Activated CD4-positive, alpha-beta T cell treated with anti-CD3 and anti-CD28 coated beads, Interleukin-2, Interleukin-6, amounts not matched to agents 100 ng/mL and 50 ng/mL, durations not matched to agents 16 hours and 8 hours (primary cell): Measurements from ENCODE around the gene ERBB4.
"Not testable (repeated sequence)": the region's sequence is repeated elsewhere in the genome, so short reads cannot be mapped to it uniquely, and the experiment has no call there.

Experiments
- DNase-seq: peaks from one replicate; pipeline ENCODE4 v3.0.0-alpha.2; 2020

ERBB4 gene

DNA sequence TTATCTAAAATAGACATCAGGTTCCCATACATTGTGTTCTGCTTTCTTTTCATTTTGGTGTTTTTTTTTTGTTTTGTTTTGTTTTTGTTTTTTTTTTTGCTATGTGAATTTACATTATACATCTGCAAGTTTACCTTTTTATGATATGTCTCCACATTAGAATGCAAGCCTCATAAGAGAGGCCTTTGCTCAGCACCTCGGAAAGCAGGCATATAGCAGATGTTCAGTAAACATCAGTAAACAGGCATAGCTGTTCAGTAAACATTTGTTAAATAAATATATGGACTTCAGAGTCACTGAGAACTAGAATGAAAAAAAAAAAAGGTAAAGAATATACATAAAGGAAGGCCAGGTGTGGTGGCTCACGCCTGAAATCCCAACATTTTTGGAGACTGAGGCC is 405.3 kb downstream of the ERBB4 start:
- DNase-seq, result no peak

DNA sequence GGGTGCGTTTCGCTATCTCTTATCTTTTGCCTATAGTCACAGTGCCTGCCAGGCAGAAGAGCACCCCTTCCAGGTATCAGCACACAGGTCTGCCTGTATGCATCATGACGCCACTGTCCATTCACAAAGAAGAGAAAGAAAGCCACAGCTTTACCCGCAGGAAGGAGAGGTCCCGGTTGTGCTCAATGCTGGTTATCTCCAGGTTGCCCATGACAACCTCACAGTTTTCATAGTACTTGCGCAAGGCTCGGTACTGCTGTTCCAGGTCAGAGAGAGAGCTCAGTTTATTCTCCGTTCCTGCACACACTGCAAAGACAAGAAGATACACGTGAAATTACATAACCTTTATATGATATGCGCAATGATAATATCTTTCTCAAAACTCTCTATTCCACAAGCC is 414.0 kb downstream of the ERBB4 start:
- DNase-seq, result no peak

DNA sequence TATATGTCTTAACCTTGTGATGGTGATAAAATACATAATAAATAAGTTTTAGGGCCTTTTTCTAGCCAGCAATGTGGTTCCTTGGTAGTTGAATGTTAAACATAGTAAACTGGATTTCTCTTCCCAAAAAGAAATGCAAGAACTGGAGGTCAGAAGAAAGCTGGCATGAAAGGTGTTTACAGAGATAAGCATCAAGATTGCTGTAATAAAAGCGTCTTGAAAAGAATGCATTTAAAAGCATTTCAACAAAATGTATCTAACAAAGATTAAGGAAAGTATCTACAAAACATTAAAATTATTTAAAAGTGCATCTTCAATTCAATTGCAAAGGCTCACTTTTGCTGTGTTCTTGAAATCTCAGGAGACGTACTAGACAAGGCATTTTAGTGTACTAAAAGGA is 419.0 kb downstream of the ERBB4 start:
- DNase-seq, result no peak

DNA sequence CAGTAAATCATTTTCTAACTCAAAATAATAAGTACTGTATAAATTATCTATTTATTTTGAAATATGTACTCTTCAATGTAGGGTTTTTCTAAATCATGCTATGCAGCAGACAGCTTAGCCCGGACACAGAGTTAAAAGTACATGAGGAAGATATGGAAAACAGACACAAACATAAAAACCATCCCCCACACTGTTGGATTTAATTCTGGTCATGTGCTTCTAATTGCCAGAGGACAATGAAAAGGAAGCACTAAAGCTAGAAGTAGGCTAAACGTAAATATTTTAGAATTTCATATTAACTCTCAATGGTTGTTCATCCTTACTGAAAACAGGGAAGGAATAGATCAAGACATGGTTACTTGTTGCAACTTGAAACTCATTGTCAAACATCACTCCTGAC is 420.7 kb downstream of the ERBB4 start:
- DNase-seq, result no peak

DNA sequence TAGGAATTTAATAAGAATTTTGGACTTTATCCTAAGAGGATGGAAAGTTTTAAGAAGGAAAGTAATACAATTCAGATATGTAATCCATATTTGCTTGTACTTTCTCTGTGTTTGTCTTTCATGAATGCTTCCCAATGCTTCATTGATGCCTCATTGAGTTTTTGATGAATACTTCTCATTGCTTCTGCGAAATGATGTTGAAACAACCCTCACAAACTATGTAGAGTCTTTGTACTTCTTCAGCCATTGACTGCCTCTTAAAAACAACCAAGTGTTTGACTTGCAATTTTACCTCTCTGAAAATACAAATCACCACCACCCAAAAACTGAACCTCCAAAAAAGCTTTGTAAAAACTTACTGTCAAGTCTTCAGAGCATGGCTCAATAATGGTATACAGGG is 424.1 kb downstream of the ERBB4 start:
- no peak for DNase-seq

DNA sequence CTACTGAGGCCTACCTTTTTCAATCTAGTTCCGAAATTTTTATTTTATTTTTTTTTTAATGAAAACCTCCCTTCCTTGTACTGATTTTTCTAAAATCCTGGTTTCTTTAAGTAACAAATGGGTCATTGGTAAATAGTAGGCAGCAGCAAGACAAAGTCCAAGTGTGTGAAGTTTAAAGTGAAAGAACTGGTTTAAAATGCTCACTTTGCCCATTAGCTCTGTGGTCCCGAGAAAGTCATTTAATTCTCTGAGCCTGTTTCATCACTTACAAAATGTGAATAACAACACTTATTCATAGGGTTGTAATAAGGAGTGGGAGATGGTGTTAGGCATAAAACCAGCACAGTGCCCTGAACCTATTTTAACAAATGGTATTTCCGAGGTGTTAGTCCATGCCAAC is 426.2 kb downstream of the ERBB4 start:
- DNase-seq, result no peak

DNA sequence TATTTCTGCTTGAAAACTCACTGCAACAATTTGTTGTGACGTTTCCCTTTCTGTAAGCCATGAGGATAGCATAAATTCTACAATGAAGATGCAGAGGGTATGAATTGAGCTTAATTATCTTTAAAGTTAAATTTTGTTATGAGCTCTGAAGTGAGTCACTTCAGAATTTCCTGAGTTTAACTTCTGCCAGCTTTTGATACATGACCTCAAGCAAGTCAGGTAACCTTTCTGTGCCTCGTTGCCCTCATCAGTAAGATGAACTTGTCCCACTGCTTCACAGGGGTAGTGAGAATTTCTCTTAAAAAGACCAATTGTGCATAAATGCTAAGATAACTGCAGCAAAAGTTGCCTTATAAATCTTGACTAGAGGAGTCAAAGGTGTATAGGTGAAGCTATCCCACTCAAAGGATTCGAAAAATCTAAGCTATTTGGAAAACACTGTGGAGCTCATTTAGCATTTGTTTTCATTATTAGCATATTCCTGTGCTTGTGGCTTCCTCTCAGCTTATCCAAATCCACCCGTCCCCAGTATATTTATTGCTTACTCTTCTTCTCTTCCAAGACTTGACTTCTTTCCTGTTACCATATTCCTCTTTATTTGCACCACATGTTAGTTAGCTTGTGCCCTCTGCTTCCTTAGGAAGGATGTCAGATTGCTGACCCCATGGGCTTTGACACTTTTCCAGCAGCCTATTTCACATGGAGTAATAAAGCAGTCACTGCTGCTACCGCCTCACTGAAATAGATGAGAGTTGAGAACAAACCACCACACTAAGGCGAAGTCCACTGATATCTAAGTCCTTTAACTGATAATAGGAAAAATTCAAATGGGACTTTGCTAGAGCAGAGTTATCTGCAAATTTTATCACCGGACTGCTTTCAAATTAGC is 428.6 kb downstream of the ERBB4 start:
- no peak for DNase-seq

DNA sequence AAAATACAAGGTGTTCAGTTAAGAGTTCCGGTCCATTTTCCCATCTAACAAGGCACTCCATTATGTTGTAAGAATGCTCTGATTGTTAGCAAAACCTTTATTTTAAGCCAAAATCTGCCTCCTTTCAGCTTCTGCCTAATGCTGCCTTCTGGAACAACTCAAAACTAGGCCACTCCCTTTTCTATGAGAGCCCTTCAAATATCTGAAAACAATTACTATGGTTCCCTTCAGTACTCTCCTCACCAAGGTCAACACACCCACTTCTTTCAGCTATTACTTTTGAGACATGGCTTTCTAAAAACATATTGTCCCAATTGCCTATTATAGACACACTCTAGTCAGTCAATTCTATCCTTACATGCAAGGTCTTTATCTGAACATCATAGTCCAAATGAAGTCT is 429.4 kb downstream of the ERBB4 start:
- DNase-seq, result no peak

DNA sequence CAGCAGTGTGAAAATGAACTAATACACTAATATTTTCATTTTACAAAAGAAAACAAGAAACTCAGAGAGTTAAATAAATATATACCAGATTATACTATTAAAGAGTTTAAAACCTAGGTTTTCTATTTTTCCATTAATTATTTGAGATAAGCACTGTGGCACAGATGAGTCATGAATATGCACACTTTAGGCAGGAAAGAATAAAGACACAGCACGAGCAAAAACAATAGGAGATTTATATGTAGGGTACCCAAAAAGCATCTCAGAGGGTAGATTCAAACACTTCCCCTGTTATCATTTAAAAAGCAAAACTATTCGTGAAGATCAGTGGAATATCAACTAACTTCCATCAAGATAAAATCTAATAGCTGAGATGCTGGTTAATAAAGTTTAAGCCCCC is 430.6 kb downstream of the ERBB4 start:
- DNase-seq, result no peak

DNA sequence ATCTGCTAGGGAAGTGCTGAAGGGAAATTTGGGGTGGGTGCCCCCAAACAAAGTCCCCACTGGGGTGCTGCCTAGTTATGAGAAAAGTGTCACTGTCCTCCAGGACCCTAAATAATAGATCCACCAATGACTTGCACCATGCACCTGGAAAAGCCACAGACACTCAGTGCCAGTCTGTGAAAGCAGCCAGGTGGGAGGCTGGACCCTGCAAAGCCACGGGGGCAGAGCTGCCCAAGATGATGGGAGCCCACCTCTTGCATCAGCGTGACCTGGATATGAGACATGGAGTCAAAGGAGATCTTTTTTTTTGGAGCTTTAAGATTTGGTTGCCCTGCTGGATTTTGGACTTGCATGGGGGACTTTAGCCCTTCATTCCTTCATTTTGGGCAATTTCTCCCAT is 431.6 kb downstream of the ERBB4 start:
- no peak for DNase-seq

DNA sequence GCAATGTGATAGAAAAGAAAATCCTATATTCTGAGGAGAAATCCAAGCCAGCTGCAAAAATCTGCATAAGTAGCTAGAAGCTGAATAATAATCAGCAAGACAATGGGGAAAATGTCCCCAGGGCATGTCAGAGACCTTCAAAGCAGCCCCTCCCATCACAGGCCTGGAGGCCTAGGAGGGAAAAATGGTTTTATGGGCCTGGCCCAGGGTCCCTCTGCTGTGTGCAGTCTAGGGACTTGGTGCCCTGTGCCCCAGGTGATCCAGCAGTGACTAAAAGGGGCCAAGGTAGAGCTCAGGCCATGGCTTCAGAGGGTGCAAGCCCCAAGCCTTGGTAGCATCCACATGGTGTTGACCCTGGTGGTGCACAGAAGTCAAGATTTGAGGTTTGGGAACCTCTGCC is 432.1 kb downstream of the ERBB4 start:
- not testable (repeated sequence) for DNase-seq

DNA sequence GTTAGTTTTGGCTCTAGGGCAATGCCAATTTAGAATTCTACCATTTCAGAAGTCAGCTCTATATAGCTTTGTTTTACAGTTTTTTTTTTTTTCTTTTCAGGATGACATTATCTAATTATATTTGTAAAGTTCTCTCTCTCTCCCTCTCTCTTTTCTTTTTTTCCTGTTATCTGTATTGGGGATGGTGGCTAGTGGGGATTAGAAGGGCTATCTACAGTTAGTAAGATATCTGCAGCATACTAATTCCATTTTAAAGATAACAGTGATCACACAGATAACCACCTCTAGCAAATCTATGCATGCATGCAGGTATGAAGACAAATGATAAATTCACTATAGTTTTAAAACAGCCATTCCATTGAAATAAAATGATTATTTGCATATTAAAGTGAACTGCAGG is 438.9 kb downstream of the ERBB4 start:
- no peak for DNase-seq

DNA sequence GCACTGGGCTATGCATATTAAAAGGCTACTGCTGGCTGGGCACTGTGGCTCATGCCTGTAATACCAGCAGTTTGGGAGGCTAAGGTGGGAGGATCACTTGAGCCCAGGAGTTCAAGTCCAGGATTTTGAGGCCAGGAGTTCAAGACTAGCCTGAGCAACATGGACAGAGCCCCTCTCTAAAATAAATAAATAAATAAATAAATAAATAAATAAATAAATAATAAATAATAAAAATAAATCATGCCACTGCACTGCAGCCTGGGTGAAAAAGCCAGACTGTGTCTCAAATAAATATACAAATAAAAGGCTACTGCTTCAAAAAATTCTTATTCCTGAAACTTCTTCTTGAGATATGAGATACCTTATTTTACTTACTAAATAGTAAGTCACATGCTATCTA is 439.6 kb downstream of the ERBB4 start:
- no peak for DNase-seq

DNA sequence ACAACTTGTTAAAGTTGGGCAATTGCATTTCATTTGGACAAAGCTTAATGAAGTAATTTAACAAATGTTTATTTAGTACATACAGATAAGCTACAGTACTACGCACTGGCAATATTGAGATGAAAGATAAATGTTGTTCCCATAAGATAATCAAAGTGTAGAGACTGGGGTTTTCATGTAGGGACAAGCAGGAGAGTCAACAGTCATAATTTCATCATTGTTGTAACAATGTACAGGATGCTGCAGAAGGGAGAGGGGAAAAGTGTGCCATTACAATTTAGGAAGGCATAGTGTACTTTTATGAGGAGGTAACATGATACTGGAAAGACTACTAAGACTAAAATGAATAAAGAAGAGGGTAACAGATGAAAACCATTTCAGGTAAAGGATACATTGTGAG is 441.6 kb downstream of the ERBB4 start:
- DNase-seq, result no peak

DNA sequence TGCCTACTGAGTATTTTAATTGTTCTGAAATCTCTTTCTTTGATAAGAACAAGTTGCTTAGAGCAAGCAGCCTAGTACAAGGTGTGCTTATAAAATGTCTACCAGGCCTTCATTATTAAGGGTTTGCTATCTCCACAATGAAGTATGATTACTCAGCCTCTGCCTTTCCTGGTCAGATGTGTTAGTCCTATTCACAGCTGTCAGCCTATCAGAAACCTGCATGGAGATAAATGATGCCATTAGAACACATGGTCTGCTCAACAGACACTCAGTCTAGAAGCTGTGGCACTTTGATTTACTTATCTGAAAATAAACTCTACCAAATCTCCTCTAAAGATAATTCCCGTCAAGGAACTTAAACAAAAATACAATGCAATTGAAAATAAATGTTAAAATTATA is 448.7 kb downstream of the ERBB4 start:
- DNase-seq, result no peak

DNA sequence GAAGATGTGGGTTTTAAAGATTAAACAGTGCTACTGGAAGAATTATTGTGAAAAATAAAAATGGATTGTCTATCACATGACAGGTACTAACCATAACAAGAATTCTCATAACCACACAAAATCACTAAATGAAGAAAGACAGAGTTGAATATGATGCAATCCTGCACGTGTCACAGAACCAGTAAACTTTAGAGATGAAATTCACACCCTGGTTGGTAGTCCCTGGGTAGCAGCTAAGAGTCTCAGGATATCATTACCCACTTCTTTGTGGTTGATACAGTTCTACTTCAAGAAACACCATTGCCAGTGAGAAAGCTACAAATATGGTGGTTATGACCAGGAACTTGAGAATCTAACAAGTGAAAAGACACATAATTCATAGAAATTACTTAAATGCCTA is 450.2 kb downstream of the ERBB4 start:
- DNase-seq, result peak; percentile 2

DNA sequence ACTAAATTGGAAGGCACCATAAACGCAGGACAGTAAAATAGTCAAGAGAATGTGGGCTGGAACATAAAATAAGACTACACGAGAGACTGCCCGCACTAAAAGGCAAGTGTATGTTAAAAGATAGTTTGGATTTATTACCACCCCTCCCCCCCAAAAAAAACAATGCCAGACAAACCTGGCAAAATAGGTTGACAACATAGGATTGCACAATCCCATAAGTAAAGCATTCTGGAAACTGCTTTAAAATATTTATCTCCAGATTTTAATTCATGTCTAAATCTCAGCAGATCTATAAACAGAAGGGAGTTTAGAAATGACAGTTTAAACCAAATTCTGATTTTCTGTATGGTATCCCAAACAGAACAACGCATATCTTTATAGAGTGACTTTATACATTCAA is 455.1 kb downstream of the ERBB4 start:
- DNase-seq, result no peak

DNA sequence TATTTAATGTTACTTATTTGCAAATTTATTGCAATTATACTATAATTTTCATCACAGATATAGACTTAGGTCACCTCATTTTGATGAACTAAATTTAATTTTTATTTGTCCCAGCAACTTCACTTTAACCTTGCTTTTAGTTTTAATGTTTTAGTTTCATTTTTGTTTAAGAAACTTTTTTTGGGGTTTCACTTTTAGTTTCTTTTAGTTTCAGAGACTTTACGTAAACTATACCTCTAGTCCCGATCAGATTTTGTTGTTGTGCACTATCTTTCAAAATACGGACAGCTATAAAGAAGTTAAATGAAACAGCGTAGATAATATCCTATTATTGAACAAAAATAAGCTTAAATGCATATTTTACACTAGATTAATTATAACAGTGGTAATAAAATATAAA is 460.5 kb downstream of the ERBB4 start:
- DNase-seq, result no peak

DNA sequence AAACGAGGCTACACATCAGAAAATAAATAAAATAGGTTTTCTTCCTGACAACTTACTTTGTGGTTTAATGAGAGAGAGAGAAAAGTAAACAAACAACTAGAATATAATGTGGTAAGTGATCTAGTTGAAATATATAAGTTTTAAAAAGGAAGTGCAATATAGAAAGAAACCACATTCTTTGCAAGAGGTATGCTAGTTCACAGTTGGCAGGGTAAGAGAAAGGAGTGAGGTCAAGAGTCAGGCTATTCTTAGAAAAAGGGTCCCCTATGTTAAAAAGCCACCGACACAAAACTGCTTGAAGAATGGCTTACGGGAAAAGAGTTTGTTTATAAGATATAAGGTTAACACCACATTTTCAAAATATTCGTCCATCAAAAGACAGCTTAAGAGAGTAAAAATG is 462.1 kb downstream of the ERBB4 start:
- DNase-seq, result no peak

DNA sequence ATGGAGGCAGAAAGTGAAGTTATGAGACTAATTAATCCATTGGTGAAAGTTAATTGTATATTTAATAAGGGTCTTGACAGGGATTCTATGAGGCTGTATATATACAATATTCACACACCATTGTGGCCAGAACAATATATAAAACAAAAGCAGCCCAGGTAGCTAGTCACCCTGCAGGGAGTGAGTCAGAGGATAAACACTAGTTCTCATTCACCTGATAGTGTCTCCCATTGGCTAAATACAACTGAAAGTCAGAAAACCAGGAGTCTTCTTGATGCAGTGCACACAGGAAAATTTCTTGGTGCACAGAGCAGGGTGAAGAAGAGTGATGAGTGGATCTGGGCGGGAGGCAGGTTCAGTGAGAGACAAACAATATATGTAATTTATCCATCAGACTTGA is 465.2 kb downstream of the ERBB4 start:
- no peak for DNase-seq

DNA sequence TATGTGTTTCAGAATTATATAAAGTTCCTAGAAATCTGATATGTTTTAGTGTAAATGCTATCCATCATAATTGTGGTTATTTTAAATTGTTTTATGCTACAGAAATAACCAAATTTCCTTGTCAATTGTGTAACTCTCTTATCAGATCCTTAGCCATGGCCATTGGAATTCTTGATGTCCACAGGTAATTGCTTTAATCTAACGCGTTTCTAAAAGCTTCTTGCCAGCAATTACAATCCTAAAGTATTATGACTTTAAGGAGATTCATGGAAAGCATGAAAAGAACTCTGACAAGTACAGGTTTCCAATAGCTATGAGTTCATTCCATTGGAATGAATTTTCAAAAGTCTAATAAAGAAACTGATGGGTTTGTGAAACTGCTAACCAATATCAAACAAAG is 472.1 kb downstream of the ERBB4 start:
- DNase-seq, result no peak

DNA sequence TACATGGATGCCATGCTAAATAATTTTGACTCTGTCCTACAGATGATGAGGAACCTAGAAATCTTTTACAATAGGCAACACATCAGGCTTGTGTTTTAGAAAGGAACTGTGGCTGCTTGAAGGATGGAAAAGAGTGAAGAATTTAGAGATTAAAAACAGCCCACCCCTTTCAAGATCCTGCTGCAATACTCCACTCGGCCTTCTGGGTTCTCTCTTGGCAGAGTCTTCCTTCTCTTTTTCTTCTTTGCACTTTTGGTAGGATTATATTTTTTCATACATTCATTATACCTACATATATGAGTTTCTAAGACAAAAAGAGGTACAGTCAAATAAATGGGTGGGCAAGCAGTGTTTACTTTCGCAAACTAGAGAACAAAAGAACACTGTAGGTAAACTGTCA is 474.3 kb downstream of the ERBB4 start:
- DNase-seq, result no peak

DNA sequence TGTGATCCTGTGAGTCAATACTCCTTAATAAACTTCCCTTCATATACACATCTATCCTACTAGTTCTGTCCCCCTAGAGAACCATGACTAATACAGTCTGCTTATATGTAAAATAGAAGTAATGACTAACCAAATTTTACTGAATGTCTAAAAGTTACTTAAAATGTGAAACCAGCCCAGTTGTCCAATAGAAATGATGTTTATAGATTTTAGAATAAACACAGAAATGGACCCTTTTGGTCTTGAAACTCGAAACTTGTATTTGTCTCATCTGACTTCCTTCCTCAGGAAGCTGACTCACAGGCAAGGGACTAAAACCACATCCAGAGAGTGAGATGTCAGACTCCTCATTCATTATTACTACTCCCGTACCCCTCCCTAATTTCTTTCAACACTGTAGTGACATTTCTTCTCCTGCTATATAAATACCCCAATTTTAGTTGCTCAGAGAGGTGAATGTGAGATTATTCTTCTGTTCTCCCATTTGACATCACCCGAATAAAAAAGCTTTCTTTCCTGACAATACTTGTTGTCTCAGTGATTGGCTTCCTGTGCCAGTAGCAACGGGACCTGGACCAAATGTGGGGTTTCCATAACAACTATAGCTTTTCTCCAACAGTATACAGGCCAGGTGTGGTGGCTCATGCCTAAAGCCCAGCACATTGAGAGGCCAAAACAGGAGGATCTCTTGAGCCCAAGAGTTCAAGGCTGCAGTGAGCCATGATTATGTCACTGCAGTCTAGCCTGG is 486.0 kb downstream of the ERBB4 start:
- peak; percentile 50 for DNase-seq

DNA sequence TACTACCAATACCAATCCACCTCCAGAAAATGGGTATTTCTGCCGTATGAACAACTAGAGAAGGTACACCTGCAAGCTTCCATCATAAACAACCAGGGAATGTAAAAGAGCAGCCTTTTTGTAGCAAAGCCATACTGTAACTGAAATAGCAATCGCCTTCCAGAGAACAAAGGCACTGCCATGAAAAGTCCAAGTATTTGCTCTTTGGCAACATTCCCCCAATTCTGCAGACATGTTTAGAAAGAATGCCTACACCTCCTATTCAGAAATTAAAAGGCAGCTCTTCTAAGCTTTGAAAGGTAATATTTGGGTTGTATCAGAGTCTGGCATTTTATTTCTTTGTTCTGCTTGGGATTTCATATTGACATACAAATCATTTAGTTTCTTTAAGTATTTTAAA is 487.7 kb downstream of the ERBB4 start:
- no peak for DNase-seq

DNA sequence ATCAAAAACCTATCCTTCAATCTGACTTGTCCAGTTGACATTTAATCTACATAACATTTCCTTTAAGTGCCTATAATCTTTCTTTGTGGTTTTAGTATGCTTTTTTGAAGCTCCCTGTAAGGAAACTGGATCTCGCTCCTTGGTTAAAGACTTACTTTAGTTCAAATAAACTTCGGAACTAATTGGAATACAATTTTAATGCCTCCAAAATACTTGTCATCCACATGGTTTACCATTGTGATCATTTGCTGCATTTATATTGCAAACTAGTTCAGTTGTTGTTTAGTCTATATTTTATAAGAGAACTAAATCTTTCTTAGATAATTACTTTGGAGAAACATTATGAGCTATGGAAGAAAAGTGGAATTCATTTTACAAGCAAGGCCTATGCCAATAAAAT is 496.0 kb downstream of the ERBB4 start:
- no peak for DNase-seq
